ENCODE results near the gene VDAC1.
"Not testable (repeated sequence)": the region's sequence is repeated elsewhere in the genome, so short reads cannot be mapped to it uniquely, and the experiment has no call there.

The VDAC1 gene

GRCh38 chr5:133995341-133995740 lies 9.4 kb downstream of the VDAC1 start:
- no peak for DNase-seq (ENCODE audit: low spot score)

GRCh38 chr5:133994990-133995333 lies 9.8 kb downstream of the VDAC1 start:
- DNase-seq (ENCODE audit: low spot score), result no peak

- no peak for DNase-seq (ENCODE audit: low spot score)
Observed at GRCh38 chr5:133994297-133994989, 10.3 kb downstream of the VDAC1 start.

GRCh38 chr5:133993185-133993936 lies 11.4 kb downstream of the VDAC1 start:
- DNase-seq (ENCODE audit: low spot score), result no peak

- DNase-seq (ENCODE audit: low spot score), result no peak
Observed at GRCh38 chr5:133992429-133993155, 12.2 kb downstream of the VDAC1 start.

- peak; percentile 30 for DNase-seq (ENCODE audit: low spot score)
Observed at GRCh38 chr5:133991171-133991910, 13.4 kb downstream of the VDAC1 start.

- no peak for DNase-seq (ENCODE audit: low spot score)
Observed at GRCh38 chr5:133990396-133990795, 14.4 kb downstream of the VDAC1 start.

- no peak for DNase-seq (ENCODE audit: low spot score)
Observed at GRCh38 chr5:133985540-133986180, 19.1 kb downstream of the VDAC1 start.

- DNase-seq (ENCODE audit: low spot score), result no peak
Observed at GRCh38 chr5:133983674-133984073, 21.1 kb downstream of the VDAC1 start.

GRCh38 chr5:133981714-133982113 lies 23.1 kb downstream of the VDAC1 start:
- DNase-seq (ENCODE audit: low spot score), result no peak

- DNase-seq (ENCODE audit: low spot score), result no peak
Observed at GRCh38 chr5:133980652-133981051, 24.1 kb downstream of the VDAC1 start.

- DNase-seq (ENCODE audit: low spot score), result no peak
Observed at GRCh38 chr5:133978943-133979342, 25.8 kb downstream of the VDAC1 start.

GRCh38 chr5:133977858-133978257 lies 26.9 kb downstream of the VDAC1 start:
- DNase-seq (ENCODE audit: low spot score), result no peak

- DNase-seq (ENCODE audit: low spot score), result no peak
Observed at GRCh38 chr5:133977161-133977787, 27.5 kb downstream of the VDAC1 start.

- not testable (repeated sequence) for DNase-seq (ENCODE audit: low spot score)
Observed at GRCh38 chr5:133975546-133975945, 29.2 kb downstream of the VDAC1 start.

- no peak for DNase-seq (ENCODE audit: low spot score)
Observed at GRCh38 chr5:133974142-133974541, 30.6 kb downstream of the VDAC1 start.

- no peak for DNase-seq (ENCODE audit: low spot score)
Observed at GRCh38 chr5:133970325-133970909, 34.4 kb downstream of the VDAC1 start.

- no peak for DNase-seq (ENCODE audit: low spot score)
Observed at GRCh38 chr5:133969654-133970324, 35.0 kb downstream of the VDAC1 start.

GRCh38 chr5:133968204-133968980 lies 36.4 kb downstream of the VDAC1 start, which contains the start of gene C5orf15:
Gene C5orf15 (minus strand): TSS chr5:133968625. CDS start chr5:133968584, 41 bp downstream.
- DNase-seq (ENCODE audit: low spot score), result peak; percentile 93

Data from kidney capillary endothelial cell (primary cell).